ENCODE data around the gene ACBD5. TPM values are rescaled to one million over a fixed set of nuclear protein-coding genes. Genes with fewer than 3 reads are reported as not detected.
"Not testable (repeated sequence)": the region's sequence is repeated elsewhere in the genome, so short reads cannot be mapped to it uniquely, and the experiment has no call there.

The ACBD5 gene, protein sequence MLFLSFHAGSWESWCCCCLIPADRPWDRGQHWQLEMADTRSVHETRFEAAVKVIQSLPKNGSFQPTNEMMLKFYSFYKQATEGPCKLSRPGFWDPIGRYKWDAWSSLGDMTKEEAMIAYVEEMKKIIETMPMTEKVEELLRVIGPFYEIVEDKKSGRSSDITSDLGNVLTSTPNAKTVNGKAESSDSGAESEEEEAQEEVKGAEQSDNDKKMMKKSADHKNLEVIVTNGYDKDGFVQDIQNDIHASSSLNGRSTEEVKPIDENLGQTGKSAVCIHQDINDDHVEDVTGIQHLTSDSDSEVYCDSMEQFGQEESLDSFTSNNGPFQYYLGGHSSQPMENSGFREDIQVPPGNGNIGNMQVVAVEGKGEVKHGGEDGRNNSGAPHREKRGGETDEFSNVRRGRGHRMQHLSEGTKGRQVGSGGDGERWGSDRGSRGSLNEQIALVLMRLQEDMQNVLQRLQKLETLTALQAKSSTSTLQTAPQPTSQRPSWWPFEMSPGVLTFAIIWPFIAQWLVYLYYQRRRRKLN
- total RNA-seq = 10 to 100 TPM; 21.9 to 32.8 TPM

- H3K36me3 Mint-ChIP-seq = no peaks in the 10 kb centered on the region
- ATAC-seq (peak; percentile 76 to 84), DNase-seq (ENCODE audit: low spot score) (peak; percentile 82)
- no peaks in the 10 kb centered on the region for H3K9me3 Mint-ChIP-seq
- peak within 1 kb of the TSS; percentile 93 for H3K4me3 Mint-ChIP-seq
- peaks cover 29 to 30% of the 10 kb centered on the region in 2 donors for H3K4me1 Mint-ChIP-seq (ENCODE audit: low read depth in 2 of 2)
- H3K27ac Mint-ChIP-seq = peak within 1 kb of the TSS; percentile 96
- no peaks in the 10 kb centered on the region for H3K27me3 Mint-ChIP-seq
Measured at GRCh38 chr10:27240212-27241009, at the start of gene ACBD5. Gene ACBD5 (minus strand): TSS chr10:27240797. CDS start chr10:27240688, 109 bp downstream.

- H3K36me3 Mint-ChIP-seq = no peaks in the 10 kb centered on the region
- DNase-seq (ENCODE audit: low spot score) = peak; percentile 59
- H3K27me3 Mint-ChIP-seq = no peaks in the 10 kb centered on the region
- ATAC-seq = peak; percentile 48 to 60
- peaks cover 4 to 7% of the 10 kb centered on the region in 2 donors for H3K4me1 Mint-ChIP-seq (ENCODE audit: low read depth in 2 of 2)
- no peak overlapping the region for H3K4me3 Mint-ChIP-seq
- peak overlapping the region in 1 of 2 donors; percentile 9 for H3K27ac Mint-ChIP-seq
- no peaks in the 10 kb centered on the region for H3K9me3 Mint-ChIP-seq
Measured at GRCh38 chr10:27285093-27285492, 44.5 kb upstream of the ACBD5 start.

DNA sequence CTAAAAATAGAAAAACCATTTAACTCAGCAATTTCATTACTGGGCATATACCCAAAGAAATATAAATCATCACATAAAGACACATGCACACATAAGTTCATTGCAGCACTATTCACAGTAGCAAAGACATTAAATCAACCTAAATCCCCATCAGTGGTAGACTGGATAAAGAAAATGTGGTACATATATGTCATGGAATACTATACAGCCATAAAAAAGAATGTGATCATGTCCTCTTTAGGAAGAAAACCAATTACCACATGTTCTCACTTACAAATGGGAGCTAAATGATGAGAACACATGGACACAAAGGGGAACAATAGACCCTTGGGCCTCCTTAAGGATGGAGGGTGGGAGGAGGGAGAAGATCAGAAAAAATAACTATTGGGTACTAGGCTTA is 36.0 kb upstream of the ACBD5 start:
- Mint-ChIP-seq H3K36me3 (no peaks in the 10 kb centered on the region), H3K4me1 (ENCODE audit: low read depth in 2 of 2) (no peaks in the 10 kb centered on the region), H3K9me3 (no peaks in the 10 kb centered on the region), H3K4me3 (no peak overlapping the region), H3K27me3 (peaks cover 20 to 29% of the 10 kb centered on the region in 2 donors), H3K27ac (no peak overlapping the region)
- ATAC-seq (no peak), DNase-seq (ENCODE audit: low spot score) (no peak)

GRCh38 chr10:27266025-27266424 is 25.4 kb upstream of the ACBD5 start:
- H3K27ac Mint-ChIP-seq; DNase-seq (ENCODE audit: low spot score); ATAC-seq; H3K4me3 Mint-ChIP-seq; H3K36me3 Mint-ChIP-seq; H3K4me1 Mint-ChIP-seq (ENCODE audit: low read depth in 2 of 2); H3K9me3 Mint-ChIP-seq: not testable (repeated sequence)
- H3K27me3 Mint-ChIP-seq = peaks cover 24 to 27% of the 10 kb centered on the region in 2 donors

DNA sequence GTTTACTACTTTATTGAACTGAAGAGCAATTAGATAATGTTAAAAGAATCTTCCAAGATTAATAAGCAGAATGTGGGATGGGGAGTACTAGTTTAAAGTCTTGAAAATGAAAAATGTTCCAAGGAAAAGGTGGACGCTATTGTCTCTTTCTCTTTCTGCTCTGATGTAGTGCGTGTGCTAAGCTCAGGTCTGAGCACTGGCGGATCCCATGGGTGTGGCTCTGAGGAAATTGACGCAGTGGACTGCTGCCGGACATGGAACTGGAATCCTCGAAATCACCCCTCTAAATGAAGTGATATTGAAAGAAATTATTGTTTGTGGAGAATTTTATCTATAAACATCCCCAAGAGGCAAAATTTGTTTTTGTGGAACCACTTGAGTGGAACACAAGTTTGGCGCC is 22.2 kb upstream of the ACBD5 start:
- H3K27ac Mint-ChIP-seq; ATAC-seq; H3K4me3 Mint-ChIP-seq; H3K36me3 Mint-ChIP-seq; DNase-seq (ENCODE audit: low spot score); H3K9me3 Mint-ChIP-seq: not testable (repeated sequence)
- Mint-ChIP-seq H3K4me1 (ENCODE audit: low read depth in 2 of 2) (peaks cover 15 to 16% of the 10 kb centered on the region in 2 donors), H3K27me3 (peaks cover 29 to 44% of the 10 kb centered on the region in 2 donors)

GRCh38 chr10:27258838-27259812 is 18.5 kb upstream of the ACBD5 start:
- Mint-ChIP-seq H3K27me3 (peaks cover 19 to 27% of the 10 kb centered on the region in 2 donors), H3K4me3 (peak overlapping the region; percentile 98), H3K9me3 (no peaks in the 10 kb centered on the region), H3K27ac (peak overlapping the region in 1 of 2 donors; percentile 21), H3K36me3 (no peaks in the 10 kb centered on the region), H3K4me1 (ENCODE audit: low read depth in 2 of 2) (peaks cover 16 to 23% of the 10 kb centered on the region in 2 donors)
- DNase-seq (ENCODE audit: low spot score) = no peak
- ATAC-seq = peak; percentile 51 to 66

DNA sequence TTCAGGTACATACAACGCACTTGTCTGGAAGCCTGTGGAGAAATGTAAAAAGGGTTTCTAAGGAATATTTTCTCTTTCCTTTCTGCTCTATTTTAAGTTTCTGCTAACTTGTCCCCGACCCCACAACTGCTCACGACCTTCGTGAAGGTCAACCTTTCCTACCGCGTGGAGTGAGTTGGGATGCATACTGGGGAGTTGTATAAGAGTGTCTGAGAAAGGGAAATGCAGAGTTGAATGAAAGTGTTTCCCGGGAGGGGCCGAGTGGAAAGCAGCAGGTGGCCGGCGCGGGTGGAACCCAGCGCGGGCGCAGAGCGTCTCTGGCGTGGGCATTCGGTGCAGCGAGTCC is 17.9 kb upstream of the ACBD5 start:
- no peak for DNase-seq (ENCODE audit: low spot score)
- Mint-ChIP-seq H3K9me3 (no peaks in the 10 kb centered on the region), H3K36me3 (no peaks in the 10 kb centered on the region), H3K27ac (peak overlapping the region in 1 of 2 donors; percentile 21), H3K4me3 (peak overlapping the region; percentile 98), H3K4me1 (ENCODE audit: low read depth in 2 of 2) (peaks cover 20 to 27% of the 10 kb centered on the region in 2 donors), H3K27me3 (peaks cover 17 to 27% of the 10 kb centered on the region in 2 donors)
- no peak for ATAC-seq

DNA sequence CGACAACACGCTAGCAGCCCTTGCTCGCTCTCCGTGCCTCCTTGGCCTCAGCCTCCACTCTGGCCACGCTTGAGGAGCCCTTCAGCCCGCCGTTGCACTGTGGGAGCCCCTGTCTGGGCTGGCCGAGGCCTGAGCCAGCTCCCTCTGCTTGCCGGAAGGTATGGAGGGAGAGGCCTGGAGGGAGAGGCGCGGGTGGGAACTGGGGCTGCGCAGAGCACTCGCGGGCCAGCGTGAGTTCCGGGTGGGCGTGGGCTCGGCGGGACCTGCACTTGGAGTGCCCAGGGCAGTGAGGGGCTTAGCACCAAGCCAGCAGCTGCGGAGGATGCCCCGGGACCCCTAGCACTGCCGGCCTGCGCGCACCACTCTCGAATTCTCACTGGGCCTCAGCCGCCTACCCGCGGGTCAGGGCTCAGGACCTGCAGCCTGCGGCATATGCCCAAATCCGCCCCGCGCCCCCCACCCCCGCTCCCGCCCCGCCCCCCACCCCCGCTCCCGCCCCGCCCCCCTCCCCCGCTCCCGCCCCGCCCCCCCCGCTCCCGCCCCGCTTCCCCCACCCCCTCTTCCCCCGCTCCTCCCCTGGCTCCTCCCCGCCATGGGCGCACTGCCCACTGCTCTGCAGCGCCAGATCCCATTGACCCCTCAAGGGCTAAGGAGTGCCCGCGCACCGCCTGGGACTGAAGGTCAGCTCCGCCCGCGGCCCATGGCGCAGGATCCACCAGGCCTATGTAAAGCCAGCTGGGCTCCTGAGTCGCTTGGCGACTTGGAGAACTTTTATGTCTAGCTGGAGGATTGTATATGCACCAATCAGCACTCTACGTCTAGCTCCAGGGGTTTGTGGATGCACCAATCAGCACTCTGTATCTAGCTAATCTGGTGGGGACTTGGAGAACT is 15.9 kb upstream of the ACBD5 start:
- H3K27me3 Mint-ChIP-seq = peaks cover 11 to 20% of the 10 kb centered on the region in 2 donors
- peak overlapping the region; percentile 98 for H3K4me3 Mint-ChIP-seq
- H3K9me3 Mint-ChIP-seq = no peaks in the 10 kb centered on the region
- no peaks in the 10 kb centered on the region for H3K36me3 Mint-ChIP-seq
- H3K27ac Mint-ChIP-seq = no peak overlapping the region
- DNase-seq (ENCODE audit: low spot score) (no peak), ATAC-seq (no peak)
- H3K4me1 Mint-ChIP-seq (ENCODE audit: low read depth in 2 of 2) = peaks cover 24 to 35% of the 10 kb centered on the region in 2 donors

- H3K4me1 Mint-ChIP-seq (ENCODE audit: low read depth in 2 of 2) = peaks cover 15 to 28% of the 10 kb centered on the region in 2 donors
- H3K4me3 Mint-ChIP-seq = peak overlapping the region; percentile 74
- H3K27me3 Mint-ChIP-seq = peaks cover 5% of the 10 kb centered on the region in 2 donors
- H3K9me3 Mint-ChIP-seq = no peaks in the 10 kb centered on the region
- no peak for DNase-seq (ENCODE audit: low spot score)
- H3K36me3 Mint-ChIP-seq = no peaks in the 10 kb centered on the region
- no peak for ATAC-seq
- H3K27ac Mint-ChIP-seq = peak overlapping the region; percentile 30 to 71
Measured at GRCh38 chr10:27253576-27253975, 13.0 kb upstream of the ACBD5 start.

- ATAC-seq = peak; percentile 97 to 98
- Mint-ChIP-seq H3K27me3 (no peaks in the 10 kb centered on the region), H3K36me3 (no peaks in the 10 kb centered on the region), H3K9me3 (no peaks in the 10 kb centered on the region), H3K4me1 (ENCODE audit: low read depth in 2 of 2) (peaks cover 7 to 16% of the 10 kb centered on the region in 2 donors), H3K4me3 (peak overlapping the region; percentile 74), H3K27ac (peak overlapping the region; percentile 30 to 71)
- peak; percentile 87 for DNase-seq (ENCODE audit: low spot score)
Measured at GRCh38 chr10:27252267-27253000, 11.8 kb upstream of the ACBD5 start.

DNA sequence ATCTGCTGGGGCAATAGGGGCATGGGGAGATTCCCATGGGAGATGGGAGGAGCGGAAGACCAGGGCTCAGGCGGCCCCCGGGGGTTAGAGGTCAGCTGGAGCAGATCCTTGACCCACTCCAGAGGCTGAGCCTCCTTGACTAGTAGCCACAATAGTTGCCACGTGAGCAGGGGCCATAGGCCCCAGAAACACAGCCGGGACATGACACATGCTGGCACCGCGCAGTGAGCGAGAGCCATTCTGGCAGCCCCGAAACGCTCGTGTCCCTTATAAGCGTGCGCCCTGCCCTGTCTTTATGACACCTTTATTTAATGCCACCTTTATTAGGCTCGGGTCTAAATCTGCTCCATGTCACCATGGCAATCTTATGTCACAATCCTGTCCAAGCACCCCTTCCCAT is 11.0 kb upstream of the ACBD5 start:
- Mint-ChIP-seq H3K4me3 (no peak overlapping the region), H3K27me3 (no peaks in the 10 kb centered on the region), H3K4me1 (ENCODE audit: low read depth in 2 of 2) (peaks cover 7 to 13% of the 10 kb centered on the region in 2 donors), H3K36me3 (no peaks in the 10 kb centered on the region), H3K27ac (no peak overlapping the region), H3K9me3 (no peaks in the 10 kb centered on the region)
- DNase-seq (ENCODE audit: low spot score) (no peak), ATAC-seq (no peak)

- no peak for DNase-seq (ENCODE audit: low spot score)
- H3K27ac Mint-ChIP-seq = no peak overlapping the region
- no peak overlapping the region for H3K4me3 Mint-ChIP-seq
Measured at GRCh38 chr10:27248215-27248614, 7.6 kb upstream of the ACBD5 start.

More at GRCh38 chr10:27248215-27248614, 7.6 kb upstream of the ACBD5 start:
- Mint-ChIP-seq H3K27me3 (no peaks in the 10 kb centered on the region), H3K9me3 (no peaks in the 10 kb centered on the region), H3K36me3 (no peaks in the 10 kb centered on the region), H3K4me1 (ENCODE audit: low read depth in 2 of 2) (peaks cover 7 to 12% of the 10 kb centered on the region in 2 donors)
- no peak for ATAC-seq
